Suprapubic skin (tissue), 4 donors: ENCODE measurements around the gene MICAL2.

Source experiments
- CTCF ChIP-seq, 2 donors: fragments of 200-600 bp in 1 of 2; fragments of 450-650 bp in 1 of 2; sonication (generic) in 1 of 2; IDR thresholded peaks; one replicate each; pipeline ENCODE4 v1.5.1; 2016 to 2019; ENCODE audit warnings: antibody characterized with exemption in 2 of 2, mild to moderate bottlenecking in 1 of 2, moderate library complexity in 1 of 2
- EP300 ChIP-seq: sonication (generic); formaldehyde crosslinking; IDR thresholded peaks from one replicate; pipeline ENCODE4 v1.6.1; 2017; ENCODE audit warnings: antibody characterized with exemption
- POLR2AphosphoS5 ChIP-seq, 3 donors: sonication (generic); formaldehyde crosslinking; IDR thresholded peaks; one replicate each; pipeline ENCODE4 v1.6.1; 2017; ENCODE audit warnings: antibody characterized with exemption in 3 of 3

GRCh38 chr11:12148882-12149281 lies 38.5 kb downstream of the MICAL2 start:
- TF ChIP-seq POLR2AphosphoS5 (IDR thresholded peaks at IDR 0.05), result no peak
- no peak for TF ChIP-seq CTCF (IDR thresholded peaks at IDR 0.05)
- TF ChIP-seq EP300, result no peak
